ENCODE results near the gene KLHL35.
"Not testable (repeated sequence)": the region's sequence is repeated elsewhere in the genome, so short reads cannot be mapped to it uniquely, and the experiment has no call there.

The KLHL35 gene

DNA sequence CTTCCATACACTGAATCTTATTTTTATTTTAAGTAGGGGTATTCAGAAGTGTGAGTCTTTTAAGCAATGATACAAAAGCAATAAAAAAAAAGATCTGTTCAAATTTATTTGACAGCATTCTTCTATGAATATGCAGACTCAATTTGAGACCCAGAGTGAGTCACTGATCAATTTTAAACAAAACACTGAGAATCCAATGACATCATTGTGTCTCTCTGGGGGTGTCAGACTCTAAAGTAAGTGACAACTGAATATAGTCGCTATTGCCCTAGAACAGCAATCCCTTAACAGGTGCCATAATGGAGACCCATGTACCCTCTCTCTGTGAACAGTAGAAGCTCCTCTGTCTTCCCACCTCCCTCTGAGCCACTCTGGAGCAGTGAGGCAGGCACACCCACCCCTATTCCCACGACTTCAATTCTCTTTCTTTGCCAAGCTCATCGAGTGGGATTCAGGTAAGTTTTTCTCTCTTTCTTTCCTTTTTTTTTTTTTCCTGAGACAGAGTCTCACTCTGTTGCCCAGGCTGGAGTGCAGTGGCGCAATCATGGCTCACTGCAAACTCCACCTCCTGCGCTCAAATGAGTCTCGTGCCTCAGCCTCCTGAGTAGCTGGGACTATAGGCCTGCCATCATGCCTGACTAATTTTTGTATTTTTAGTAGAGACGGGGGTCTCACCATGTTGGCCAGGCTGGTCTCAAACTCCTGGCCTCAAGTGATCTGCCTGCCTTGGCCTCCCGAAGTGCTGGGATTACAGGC lies 38.7 kb downstream of the KLHL35 start:
- no peak overlapping the region for H3K4me3 ChIP-seq (ENCODE audit: low read depth, low read length)

DNA sequence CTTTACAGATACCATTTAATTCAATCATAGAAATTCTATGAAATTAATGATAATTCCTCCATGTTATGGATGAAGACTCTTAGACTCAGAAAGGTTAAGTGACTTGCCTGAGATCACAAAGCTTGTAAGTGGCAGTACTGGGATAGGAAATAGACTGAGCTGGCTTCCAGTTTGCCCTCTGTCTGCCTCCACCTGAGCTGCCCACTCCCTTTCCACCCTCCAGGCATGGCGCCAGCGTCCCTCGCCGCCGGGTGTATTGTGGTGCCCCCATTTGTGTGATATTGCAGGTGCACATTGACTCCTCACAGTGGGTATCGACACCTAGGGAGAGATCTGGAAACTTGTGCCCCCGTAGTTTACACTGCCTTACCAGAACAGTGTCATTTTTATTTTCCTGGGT lies 43.1 kb downstream of the KLHL35 start:
- H3K4me3 ChIP-seq (ENCODE audit: low read depth, low read length) = no peak overlapping the region

DNA sequence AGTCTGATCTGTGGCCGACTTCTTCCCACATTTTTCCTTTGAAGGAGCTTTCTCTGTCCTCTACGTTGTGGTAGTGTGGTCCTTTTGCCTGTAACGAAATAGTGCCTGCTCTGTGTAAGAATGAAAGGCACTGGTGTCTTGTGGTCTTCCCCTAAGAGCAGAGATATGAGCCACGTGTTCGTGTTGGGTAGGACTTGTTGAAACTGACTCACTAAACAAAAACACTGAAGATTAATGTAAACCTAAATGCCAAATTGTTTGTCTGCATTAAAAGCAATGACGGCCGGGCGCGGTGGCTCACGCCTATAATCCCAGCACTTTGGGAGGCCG lies 43.8 kb downstream of the KLHL35 start:
- H3K4me3 ChIP-seq (ENCODE audit: low read depth, low read length) = no peak overlapping the region

DNA sequence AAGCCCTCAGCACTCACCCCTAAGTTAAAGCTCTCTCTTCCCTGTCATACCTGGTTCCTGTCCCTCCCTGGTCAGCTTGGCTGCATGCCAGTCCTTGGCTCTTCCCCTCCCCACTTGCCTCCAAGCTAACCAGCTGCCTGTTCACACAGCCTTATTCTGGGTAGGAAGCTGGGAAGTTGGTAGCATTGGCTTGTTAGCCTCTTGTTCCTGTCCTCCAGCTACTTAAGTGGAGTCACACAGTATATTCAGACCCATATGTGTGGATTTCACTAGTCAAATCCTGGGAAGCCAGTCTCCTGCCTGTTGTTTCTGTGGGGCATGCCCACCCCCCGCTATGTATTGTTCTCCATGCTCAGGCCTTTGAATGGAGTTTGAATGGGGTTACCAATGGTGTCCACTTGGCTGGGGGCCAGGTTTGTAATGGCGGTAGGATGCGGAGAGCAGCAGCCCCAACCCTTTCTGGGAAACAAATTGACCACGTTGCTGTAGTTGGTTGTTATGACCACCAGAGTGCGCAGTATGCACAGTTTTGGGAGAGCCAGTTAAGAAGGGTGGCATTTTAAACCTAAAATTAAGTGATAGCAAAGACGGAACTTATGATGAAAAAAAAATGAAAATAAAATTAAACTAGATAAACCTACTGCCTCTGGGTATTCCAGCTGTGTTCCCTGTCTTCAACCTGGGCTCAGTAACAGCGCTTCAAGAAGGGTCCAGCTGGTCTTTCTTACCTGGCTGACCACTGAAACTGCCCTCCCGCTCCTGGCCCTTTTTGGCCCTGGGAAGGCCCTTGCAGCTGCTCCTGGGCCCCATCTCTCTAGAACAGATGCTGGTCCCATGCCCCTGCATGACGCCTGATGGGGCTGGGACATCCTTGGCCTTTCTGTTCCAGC lies 44.4 kb downstream of the KLHL35 start:
- H3K4me3 ChIP-seq (ENCODE audit: low read depth, low read length) = no peak overlapping the region

DNA sequence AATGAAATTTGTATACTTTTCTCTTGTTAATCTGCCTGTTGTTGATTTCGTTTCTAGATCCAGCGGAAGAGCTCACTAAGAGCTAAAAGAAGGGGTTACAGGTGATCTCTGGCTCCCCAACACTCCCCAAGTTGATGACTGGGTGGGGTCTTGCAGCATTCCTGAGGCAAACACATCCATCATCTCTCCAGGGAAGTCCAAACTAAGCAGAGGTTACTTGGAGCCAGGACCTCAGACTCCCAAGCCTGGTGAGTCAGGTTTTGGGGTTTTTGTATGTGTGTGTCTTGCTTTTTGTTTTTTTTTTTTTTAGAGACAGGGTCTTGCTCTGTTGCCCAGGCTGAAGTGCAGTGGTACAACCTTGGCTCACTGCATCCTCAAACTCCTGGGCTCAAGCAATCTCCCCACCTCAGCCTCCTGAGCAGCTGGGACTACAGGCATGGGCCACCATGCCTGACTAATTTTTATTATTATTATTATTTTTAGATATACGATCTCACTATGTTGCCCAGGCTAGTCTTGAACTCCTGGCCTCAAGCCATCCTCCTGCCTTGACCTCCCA lies 45.2 kb downstream of the KLHL35 start:
- H3K4me3 ChIP-seq (ENCODE audit: low read depth, low read length) = no peak overlapping the region

DNA sequence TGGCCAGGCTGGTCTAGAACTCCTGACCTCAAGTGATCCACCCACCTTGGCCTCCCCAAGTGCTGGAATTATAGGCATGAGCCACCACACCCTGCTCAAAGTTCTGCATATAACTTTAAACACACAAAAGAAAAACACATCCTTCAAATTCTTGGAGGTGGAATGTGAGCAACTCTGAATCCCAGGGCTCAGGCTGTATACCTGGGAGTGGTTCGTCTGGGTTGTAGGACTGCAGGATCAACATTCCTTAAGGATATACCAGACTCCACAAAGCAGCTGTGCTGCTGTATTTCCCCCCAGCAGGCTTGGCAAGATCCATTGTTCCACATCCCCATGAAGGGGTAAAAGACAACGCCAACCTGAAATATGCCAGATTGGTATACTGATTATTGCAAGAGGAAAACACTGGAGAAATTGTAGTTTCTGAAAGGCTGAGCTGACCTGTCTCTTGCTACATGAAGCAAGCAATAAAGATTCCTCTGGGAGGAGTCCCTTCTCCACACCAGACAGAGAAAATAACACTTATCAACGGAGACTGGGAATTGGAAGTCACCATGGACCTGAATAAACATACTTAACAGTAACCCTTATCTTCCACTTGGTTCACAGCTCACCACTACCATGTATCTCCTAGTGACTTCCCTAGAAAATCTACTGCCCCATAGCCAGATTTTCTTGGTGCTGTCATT lies 45.9 kb downstream of the KLHL35 start:
- no peak overlapping the region for H3K4me3 ChIP-seq (ENCODE audit: low read depth, low read length)

DNA sequence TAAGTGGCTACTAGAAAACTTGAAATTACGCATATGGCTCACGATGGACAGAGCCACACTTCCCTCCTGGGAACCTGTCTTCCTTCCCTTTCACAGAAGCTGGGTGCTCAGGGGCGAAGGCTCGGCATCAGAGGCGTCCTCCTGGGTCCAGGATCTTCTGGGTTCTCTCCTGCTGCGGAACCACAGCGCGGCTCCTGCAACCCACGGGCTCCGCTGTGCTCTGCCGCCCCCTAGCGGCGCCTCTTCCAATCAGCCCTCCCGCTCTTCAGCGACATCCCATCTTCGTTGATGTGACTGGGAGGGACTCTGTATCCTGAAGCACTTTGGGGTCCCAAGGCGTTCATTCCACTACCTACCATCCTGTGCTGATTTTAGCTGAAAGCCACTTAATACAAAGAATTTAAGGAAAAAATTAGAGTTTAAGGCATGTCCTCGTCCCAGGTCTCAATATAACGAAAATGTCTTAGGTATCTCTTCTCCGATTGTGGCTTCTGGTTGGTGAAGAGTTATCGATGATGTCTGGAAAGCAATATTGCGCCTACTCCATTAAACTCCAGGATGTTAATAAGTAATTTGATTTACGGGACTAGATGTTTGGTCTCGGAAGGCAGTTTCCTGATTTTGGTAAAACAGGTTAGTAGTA lies 48.4 kb downstream of the KLHL35 start:
- H3K4me3 ChIP-seq (ENCODE audit: low read depth, low read length) = no peak overlapping the region

DNA sequence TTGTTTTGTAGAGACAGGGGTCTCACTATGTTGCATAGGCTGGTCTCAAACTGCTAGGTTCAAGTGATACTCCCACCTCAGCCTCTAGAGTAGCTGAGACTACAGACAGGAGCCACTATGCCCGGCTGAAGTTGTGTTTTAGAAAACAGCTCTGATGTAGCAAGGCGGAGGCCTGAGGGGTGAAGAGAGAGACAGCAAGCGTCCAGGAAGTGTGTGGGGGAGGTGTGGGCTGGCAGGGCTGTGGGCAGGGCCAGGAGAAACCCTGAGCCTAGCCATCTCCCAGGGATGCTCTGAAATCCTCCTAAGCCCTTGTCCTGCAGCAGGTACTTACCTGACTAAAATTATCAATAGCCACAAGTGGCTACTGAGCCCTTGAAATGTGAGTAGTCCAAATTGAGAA lies 49.8 kb downstream of the KLHL35 start:
- no peak overlapping the region for H3K4me3 ChIP-seq (ENCODE audit: low read depth, low read length)

DNA sequence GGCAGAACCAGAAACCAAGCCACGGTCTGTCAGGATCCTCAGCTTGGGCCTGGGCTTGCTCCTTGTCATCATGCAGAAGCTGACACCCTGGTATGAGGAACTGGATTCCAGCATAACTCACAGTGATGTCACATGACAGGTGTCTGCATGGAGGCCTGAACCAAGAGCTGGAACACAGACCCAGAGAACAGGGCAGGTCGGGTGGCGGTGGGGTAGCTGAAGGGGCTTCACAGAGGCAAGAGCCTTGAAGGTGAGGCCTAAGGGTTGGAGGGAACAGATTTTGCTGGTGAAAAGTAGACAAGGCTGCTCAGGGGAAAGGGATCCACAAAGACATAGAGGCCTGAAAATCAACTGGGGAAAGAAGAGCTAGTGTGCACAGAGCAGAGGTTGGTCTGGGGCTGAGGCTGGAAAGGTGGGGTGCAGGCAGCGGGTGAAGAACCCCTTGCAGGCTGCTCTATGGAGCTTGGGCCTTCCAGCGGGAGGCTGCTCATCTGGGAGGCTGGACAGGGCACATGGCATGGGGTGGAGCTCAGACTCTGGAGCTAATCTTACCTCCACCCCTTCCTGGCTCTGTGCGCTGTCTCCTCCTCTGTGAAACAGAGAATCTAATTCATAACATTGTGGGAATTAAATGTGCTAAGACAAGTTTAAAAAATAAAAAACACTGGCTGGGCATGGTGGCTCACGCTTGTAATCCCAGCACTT lies 52.1 kb downstream of the KLHL35 start:
- H3K4me3 ChIP-seq (ENCODE audit: low read depth, low read length) = no peak overlapping the region

DNA sequence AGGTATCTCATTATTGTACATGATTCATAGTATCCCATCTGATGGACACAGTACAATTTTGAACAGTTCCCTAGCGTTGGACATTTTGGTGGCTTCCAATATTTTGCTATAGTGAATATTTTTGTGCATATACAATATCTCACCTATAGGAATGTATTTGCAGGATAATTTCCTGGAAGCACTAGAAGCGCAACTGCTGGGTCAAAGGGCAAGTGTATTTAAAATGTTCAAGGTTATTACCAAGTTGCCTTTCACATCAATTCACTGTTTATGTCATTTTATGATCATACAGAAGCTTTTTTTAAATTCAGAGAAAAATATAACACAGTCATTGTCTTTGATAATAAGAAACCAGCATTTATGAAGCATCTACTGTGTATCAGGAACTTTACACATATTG lies 52.8 kb downstream of the KLHL35 start:
- no peak overlapping the region for H3K4me3 ChIP-seq (ENCODE audit: low read depth, low read length)

DNA sequence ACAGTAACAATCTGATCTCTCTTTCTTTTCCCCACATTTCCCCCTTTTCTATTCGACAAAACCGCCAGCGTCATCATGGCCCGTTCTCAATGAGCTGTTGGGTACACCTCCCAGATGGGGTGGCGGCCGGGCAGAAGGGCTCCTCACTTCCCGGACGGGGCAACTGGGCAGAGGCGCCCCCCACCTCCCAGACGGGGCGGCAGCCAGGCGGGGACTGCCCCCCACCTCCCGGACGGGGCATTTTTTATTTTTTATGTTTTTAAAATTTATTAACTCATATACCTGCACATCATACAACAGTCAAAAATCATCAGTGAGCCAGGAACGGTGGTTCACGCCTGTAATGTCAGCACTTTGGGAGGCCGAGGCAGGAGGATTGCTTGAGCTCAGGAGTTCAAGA lies 54.2 kb downstream of the KLHL35 start:
- not testable (repeated sequence) for H3K4me3 ChIP-seq (ENCODE audit: low read depth, low read length)

DNA sequence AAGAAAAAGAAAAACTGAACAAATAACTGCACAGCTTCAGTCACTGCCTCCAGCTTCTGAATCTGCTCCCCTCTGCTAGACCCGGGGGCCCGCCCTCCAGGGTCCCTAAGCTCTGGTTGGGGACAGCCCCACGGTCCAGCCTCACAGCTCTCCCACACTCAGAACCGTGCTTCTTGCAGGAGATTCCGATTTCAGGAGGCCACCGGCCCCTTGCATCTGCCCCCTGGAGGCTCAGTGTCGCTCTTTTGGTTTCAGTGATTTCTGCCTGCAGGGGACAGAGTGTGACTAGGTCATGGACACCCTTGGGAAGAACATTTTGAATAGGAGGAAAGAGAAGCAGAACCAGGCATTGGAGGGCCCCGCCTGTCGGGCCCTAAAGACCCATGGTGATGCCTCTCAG lies 56.8 kb downstream of the KLHL35 start:
- no peak overlapping the region for H3K4me3 ChIP-seq (ENCODE audit: low read depth, low read length)

DNA sequence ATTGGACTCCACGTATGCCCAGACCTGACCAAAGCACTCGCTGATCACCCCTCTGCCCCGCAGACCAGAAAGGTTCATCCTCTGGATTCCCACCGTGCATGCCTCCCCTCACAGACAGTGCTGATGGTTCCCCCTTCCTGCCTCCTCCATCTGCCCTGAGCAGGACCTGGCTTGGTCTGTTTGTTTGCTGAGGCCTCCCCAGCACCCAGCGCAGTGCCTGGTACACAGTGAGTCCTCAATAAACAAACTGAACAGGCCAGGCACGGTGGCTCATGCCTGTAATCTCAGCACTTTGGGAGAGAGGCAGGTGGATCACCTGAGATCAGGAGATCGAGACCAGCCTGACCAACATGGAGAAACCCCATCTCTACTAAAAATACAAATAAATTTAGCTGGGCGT lies 57.4 kb downstream of the KLHL35 start:
- no peak overlapping the region for H3K4me3 ChIP-seq (ENCODE audit: low read depth, low read length)

DNA sequence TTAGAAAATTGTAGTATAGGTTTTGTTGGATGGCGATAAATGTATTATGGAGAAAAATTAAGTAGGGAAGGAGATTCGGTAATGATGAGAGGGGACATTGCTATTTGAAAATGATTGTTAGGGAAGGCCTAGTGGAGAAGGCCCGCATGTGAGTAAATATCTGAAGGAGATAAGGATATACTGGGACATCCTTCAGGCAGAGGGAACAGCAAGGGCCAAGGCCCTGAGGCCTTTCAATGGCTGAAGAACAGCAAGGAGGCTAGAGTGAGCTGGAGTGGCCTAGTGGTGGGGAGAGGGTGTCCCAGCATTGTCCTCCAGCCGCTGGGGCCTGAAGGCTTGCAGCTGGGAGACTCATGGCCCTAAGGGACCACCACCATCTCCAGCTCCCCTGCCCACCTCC lies 58.4 kb downstream of the KLHL35 start:
- no peak overlapping the region for H3K4me3 ChIP-seq (ENCODE audit: low read depth, low read length)

DNA sequence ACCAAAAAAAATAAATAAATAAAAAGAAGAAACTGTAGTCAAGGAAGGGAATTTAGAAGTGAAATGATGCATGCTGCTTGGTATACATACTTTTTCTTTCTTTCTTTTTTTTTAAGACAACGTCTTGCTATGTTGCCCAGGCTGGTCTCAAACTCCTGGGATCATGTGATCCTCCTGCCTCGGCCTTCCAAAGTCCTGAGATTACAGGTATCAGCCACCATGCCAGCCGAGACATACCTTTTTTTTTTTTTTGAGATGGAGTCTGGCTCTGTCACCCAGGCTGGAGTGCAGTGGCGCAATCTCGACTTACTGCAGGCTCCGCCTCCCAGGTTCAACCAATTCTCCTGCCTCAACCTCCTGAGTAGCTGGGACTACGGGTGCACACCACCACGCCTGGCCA lies 59.8 kb downstream of the KLHL35 start:
- H3K4me3 ChIP-seq (ENCODE audit: low read depth, low read length) = no peak overlapping the region

Data from iPS-11a (cell line).